Choroid plexus epithelial cell (primary cell): ENCODE measurements around the gene CREB3L4.
"Not testable (repeated sequence)": the region's sequence is repeated elsewhere in the genome, so short reads cannot be mapped to it uniquely, and the experiment has no call there.

ENCODE experiments used
- DNase-seq: peaks from one replicate; pipeline ENCODE4 v3.0.0-alpha.2; 2010; ENCODE audit warnings: low read depth
- H3K4me3 ChIP-seq: 2 replicates; pipeline ENCODE4 v1.5.1; 2011; ENCODE audit warnings: low read depth, mild to moderate bottlenecking, control low read depth, low read length, moderate library complexity
- TF ChIP-seq, protein P1 (sequence below): conservative IDR thresholded peaks from 2 replicates; pipeline ENCODE4 v1.5.1; 2011; ENCODE audit warnings: low read depth, mild to moderate bottlenecking, control low read depth, inconsistent platforms, low read length, moderate library complexity

CREB3L4 gene

DNA sequence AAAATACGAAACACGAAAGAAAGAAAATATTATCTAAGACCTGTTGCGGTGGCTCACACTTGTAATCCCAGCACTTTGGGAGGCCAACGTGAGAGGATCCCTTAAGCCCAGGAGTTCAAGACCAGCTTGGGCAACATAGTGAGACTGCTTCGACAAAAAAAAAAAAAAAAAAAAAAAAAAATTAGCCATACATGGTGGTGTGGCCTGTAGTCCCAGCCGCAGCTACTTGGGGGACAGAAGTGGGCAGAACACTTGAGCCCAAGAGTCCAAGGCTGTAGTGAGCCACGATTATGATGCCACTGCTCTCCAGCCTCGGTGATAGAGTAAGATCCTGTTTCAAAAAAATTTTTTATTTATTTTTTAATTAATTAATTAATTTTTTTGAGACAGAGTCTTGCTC, 19.9 kb downstream of the CREB3L4 start:
- H3K4me3 ChIP-seq = no peak overlapping the region
- TF ChIP-seq, protein P1, sequence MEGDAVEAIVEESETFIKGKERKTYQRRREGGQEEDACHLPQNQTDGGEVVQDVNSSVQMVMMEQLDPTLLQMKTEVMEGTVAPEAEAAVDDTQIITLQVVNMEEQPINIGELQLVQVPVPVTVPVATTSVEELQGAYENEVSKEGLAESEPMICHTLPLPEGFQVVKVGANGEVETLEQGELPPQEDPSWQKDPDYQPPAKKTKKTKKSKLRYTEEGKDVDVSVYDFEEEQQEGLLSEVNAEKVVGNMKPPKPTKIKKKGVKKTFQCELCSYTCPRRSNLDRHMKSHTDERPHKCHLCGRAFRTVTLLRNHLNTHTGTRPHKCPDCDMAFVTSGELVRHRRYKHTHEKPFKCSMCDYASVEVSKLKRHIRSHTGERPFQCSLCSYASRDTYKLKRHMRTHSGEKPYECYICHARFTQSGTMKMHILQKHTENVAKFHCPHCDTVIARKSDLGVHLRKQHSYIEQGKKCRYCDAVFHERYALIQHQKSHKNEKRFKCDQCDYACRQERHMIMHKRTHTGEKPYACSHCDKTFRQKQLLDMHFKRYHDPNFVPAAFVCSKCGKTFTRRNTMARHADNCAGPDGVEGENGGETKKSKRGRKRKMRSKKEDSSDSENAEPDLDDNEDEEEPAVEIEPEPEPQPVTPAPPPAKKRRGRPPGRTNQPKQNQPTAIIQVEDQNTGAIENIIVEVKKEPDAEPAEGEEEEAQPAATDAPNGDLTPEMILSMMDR = no peak
- no peak for DNase-seq

DNA sequence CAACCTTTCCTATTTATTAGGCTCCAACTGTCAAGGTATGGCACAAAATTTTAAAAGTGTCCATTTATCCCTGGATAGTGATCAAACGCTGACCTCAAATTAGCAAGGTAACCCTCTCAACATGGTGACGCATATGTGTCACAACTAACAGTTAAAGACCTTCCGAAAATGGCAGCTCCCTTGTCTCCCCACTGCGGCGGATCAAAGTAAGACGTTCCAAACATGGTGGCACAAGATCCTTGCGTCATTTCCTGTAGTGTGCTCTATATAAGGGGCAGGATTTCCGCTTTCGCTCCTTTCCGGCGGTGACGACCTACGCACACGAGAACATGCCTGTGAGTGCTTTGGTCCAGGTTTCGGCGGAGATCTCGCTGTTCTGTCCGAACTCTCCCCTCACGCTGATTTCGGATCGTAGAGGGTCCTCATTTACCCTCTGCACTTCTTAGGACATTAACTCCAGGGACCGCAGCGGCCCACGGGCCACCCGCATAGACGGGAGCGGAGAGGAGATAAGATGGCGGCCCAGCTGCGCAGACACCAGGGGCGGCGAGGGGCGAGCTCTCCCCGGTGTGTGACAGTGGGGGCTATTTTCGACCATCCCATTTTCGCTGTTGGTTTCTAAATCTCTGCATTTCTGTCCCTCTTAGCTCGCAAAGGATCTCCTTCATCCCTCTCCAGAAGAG, 22.9 kb downstream of the CREB3L4 start, which contains the start of gene RPS27:
TSS of gene RPS27 (plus strand) at position 295 of the 683 bp plus-strand sequence. CDS start at position 330, 35 bp downstream.
- TF ChIP-seq, protein P1 = no peak
- DNase-seq = peak; percentile 99

DNA sequence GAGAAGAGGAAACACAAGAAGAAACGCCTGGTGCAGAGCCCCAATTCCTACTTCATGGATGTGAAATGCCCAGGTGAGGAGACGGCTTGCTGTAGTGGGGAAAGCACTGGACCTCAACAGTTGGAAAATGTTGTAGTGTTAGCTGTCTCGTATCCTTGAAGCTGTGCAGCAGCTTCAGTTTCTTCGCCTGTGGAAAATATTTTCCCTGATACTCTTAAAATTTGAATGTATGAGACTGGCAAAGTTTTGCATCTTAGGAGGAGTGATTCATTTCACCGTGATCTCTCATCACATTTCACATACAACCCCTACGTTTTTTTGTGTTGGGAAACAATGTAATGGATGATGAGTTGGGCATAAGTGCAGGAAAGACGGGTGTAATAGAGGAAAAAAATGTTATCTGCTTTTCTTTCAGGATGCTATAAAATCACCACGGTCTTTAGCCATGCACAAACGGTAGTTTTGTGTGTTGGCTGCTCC, 23.5 kb downstream of the CREB3L4 start:
- TF ChIP-seq, protein P1 = no peak
- H3K4me3 ChIP-seq = peak overlapping the region; percentile 78
- DNase-seq = no peak

More for the DNA sequence above, 22.9 kb downstream of the CREB3L4 start, which contains the start of gene RPS27:
- peak within 1 kb of the TSS; percentile 78 for H3K4me3 ChIP-seq

DNA sequence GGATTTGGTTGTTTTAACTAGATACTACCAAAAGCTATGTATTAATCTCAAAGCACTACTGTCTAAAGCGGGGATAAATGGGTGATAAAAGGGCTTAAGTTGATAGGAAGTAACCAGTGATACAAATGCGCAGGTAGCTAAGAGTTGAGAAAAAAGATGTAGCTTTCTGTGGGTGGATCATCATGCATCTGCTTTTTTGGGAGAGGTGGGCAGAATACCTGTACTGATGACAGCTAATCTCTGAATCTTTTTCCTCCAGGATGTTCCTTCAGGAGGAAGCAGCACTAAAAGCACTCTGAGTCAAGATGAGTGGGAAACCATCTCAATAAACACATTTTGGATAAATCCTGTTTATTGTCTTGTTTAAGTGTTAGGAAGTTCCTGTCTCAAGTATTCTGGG, 24.1 kb downstream of the CREB3L4 start:
- peak overlapping the region; percentile 78 for H3K4me3 ChIP-seq
- no peak for DNase-seq
- TF ChIP-seq, protein P1 = no peak

DNA sequence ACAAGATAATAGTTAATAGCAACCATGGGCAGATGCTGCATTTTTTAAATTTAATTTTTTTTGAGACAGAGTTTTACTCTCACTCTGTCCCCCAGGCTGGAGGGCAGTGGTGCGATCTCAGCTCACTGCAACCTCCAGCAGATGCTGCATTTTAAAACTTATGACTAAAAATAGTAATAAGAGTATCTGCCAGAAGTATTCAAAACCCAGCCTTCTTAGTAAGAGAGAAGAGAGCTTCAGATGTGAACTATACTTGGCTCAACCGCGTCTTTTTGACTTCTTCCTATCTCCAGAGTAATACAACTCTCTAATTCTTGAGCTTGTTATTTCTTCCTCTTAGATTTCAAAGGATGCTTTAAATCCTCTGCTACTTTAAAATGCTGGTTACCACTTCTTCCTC, 27.5 kb downstream of the CREB3L4 start:
- no peak for DNase-seq
- H3K4me3 ChIP-seq = no peak overlapping the region
- TF ChIP-seq, protein P1 = no peak

DNA sequence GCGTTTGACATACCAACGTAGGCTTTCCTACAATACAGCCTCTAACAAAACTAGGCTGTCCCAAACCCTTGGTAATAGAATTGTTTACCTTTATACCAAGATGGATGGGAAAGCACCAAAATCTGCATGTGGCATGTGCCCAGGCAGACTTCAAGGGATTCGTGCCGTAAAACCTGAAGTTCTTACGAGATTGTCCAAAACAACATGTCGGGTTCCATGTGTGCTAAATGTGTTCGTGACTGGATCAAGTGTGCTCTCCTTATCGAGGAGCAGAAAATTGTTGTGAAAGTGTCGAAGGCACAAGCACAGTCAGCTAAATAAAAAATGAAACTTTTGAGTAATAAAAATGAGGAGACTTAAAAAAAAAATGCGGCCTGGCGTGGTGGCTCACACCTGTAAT, 27.9 kb downstream of the CREB3L4 start:
- no peak for DNase-seq
- TF ChIP-seq, protein P1 = no peak
- H3K4me3 ChIP-seq = no peak overlapping the region

DNA sequence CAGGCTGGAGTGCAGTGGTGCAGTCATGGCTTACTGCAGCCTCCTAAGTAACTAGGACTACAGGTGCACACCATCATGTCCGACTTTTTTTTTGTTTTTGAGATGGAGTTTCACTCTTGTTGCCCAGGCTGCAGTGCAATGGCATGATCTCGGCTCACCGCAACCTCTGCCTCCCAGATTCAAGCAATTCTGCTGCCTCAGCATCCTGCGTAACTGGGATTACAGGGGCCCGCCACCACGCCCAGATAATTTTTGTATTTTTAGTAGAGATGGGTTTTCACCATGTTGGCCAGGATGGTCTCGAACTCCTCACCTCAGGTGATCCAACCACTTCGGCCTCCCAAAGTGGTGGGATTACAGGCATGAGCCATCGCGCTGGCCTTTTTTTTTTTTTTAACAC, 29.2 kb downstream of the CREB3L4 start:
- not testable (repeated sequence) for DNase-seq, H3K4me3 ChIP-seq
